8988T (cell line): Measurements from ENCODE around the gene PHC2.

Experiments used
- DNase-seq: peaks from one replicate; pipeline ENCODE4 v3.0.0; 2011

Gene PHC2

GRCh38 chr1:33366762-33367484 lies 64.0 kb downstream of the PHC2 start:
- no peak for DNase-seq

GRCh38 chr1:33365560-33365997 lies 65.3 kb downstream of the PHC2 start:
- DNase-seq = no peak

GRCh38 chr1:33364565-33364918 lies 66.4 kb downstream of the PHC2 start:
- no peak for DNase-seq

DNA sequence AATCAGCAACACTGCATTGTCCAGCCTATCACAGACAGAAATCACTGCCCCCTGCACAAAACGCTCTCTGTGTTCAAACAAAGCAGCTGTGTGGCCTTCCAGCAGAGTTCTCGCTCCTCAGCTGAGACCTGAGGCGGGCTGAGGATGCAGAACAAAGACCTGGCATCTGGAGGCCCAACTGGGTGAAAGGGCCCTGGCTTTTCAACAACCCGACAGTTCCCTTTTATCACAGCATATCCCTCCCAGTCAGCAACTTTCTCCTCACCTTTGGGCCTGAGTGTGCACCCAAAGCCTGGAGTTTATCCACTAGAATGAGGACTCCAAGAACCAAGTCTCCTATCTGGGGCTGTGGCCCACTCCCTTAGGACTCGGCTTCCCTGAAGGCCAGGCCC lies 67.4 kb downstream of the PHC2 start:
- DNase-seq = no peak

DNA sequence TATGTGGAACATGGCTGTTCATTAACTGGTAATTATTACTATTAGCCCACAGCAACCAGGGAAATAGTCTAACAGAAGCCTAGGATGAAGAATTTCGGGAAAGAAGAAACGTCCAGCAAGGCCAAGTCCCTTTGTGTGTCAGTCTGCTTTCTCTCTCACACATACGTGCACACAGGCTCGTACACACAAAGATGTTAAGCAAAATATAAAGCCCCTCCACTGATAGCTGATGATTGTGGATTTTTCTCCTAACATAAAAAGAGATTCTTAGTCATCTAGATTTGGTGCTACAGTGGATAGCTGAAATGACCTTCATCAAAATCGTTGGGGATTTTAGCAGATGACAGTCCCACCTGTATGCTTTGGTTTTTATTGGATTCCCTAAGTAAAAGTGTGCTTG lies 67.9 kb downstream of the PHC2 start:
- no peak for DNase-seq

- no peak for DNase-seq
Measured at GRCh38 chr1:33361532-33362235, 69.2 kb downstream of the PHC2 start.

- DNase-seq = no peak
Measured at GRCh38 chr1:33360367-33360766, 70.5 kb downstream of the PHC2 start.

GRCh38 chr1:33359931-33360330 lies 71.0 kb downstream of the PHC2 start:
- no peak for DNase-seq

DNA sequence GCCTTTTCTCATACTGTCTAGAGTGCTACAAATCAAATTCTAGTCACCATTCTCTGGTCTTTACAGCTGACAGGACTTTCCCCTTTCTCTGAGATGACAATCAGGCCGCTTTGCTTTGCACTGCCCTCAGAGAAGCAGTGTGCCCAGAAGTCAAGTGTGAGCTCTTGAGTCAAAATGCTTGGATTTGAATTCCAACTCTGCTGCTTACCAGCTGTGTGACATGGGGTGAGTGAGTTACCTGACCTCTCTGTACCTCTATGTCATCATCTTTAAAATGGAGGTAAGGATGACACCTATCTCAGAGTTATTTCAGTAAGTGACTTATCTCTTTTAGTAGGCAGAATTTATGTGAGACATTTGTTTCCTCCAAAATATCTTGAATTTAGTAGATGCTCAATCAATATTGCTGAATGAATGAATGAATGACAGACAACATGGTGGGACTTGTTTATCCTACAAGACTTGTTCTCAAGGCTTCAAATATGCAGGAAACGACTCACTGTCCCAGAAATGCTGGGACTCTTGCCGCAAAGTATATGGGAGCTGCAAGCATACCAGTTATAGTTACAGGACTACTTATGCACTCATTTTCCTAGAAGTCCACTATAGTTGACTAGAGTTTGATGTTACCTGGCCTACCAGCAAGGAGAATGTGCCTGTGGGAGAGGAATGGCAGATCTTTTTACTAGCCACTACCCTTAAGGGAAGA lies 71.9 kb downstream of the PHC2 start:
- no peak for DNase-seq

GRCh38 chr1:33358114-33358794 lies 72.6 kb downstream of the PHC2 start:
- no peak for DNase-seq

- DNase-seq = no peak
Measured at GRCh38 chr1:33357099-33357498, 73.8 kb downstream of the PHC2 start.

GRCh38 chr1:33354707-33355316 lies 76.1 kb downstream of the PHC2 start:
- no peak for DNase-seq

DNA sequence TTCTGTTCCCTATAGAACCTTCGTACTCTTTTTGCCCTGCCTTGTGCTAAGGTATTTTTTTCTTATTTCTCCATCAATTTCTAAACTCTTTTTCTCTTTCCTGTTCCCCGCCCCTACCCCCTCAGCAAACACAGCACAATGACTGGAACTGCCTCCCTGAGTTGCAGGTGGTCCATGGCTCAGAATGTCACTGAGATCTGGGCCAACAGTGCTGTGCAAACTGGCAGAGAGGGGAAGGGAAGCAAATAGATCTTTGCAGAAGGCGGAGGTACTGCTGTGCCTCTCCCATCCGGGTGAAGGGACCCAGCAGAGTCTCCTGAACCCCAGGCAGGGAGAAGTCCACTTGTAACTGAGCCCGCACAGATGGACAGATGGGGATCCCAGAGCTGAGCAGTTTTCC lies 77.4 kb downstream of the PHC2 start:
- DNase-seq = no peak

DNA sequence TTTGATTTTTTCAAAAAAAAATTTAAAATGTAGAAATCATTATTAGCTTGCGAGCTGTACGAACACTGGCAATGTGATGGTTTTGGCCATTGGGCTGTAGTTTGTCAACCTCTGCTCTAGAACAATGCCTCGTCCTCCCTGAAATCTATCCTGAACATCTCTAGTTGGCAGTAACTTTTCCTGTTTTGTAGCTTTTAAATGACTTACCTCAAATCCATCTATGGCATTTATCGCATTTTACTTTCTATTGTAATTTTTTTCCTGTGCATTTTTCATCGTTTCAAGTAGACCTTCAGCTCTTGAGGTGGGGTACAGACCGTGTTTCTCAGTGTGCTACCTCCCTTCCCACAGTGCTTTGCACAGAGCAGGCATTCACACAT lies 79.6 kb downstream of the PHC2 start:
- no peak for DNase-seq

- DNase-seq = no peak
Measured at GRCh38 chr1:33350611-33351280, 80.1 kb downstream of the PHC2 start.

DNA sequence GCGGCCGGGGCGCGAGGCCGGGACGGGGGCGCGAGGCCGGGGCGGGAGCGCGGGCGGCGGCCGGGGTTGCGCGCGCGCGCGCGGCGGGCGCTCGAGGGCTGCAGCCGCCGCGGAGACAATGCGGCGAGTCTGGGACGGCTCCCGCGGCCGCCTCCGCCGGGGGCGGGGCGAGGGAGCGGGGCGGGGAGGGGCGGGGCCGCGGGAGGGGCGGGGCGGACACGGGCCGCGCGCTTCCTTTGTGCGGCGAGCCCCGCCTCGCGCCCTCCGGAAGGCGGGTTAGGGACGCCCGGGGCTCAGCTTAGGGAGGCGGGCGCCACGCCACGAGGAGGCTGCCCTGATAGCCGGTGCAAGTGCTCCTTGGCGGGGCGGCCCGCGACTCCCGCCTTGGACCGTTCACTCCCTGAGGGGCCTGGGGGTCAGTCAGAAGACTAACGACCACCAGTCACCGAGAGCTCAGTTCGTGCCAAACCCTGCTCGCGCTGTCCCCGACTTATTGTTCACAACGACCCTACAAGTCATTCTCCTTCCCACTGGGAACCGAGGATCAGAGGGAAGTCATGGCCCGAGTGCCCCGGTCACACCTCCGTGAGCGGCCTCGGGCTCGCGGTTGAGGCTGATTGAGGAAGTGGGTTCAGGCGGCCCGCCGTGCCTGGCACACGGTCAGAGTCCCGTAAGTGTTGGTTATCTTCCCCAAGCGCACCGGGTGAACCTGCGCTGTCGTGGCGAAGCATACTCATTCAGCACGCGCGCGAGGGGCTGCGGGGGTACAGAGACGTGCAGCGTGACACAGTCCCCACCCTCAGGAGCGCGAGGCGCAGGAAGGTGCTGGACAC lies 80.9 kb downstream of the PHC2 start:
- DNase-seq = peak; percentile 82

GRCh38 chr1:33349081-33349759 lies 81.7 kb downstream of the PHC2 start:
- DNase-seq = peak; percentile 52

GRCh38 chr1:33348676-33349080 lies 82.2 kb downstream of the PHC2 start:
- DNase-seq = no peak

DNA sequence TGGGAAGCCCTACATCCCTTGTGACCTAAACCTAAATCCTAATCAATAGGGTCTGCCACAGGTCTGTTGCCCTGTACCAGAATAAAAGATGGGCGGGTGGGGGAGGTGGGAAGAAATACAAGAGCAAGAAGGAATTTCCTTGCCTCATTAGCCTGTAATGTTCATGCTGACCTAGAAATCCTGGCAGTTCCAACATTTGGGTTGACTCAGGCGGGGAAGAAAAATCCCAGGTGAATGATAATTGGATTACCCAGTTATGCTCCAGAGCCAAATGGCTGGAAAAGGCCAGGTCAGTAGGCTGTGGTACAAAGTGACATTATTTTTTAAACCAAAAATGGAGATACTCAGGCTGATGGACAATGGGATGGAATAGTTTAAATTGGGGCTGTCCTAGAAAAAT lies 82.7 kb downstream of the PHC2 start:
- DNase-seq = no peak

DNA sequence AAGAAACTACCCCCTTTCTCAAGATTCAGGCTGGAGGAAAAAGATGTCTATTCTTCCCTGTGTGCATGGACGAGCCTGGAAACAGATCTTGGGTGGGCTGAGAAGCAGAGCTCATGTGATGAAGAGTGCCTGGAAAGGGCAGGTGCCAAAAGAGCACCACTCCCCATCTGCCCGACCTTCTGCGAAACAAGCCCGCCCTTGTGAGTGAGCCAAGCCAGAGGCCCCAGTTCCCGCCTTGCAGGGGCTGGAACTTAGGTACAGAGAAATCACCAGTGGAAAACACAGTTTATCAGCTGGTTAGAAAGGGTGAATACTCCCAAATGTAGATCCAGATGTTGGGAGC lies 83.3 kb downstream of the PHC2 start:
- no peak for DNase-seq
